HG03571 (cell line): ENCODE results near the gene CTTN.

Experiments
- ATAC-seq: cut with Tn5 transposase; IDR thresholded peaks from one replicate; pipeline ENCODE4 v1.9.1; 2021; ENCODE audit not compliant: unreplicated experiment

Gene CTTN

GRCh38 chr11:70409437-70409836 is 11.1 kb downstream of the CTTN start:
- ATAC-seq: no peak

DNA sequence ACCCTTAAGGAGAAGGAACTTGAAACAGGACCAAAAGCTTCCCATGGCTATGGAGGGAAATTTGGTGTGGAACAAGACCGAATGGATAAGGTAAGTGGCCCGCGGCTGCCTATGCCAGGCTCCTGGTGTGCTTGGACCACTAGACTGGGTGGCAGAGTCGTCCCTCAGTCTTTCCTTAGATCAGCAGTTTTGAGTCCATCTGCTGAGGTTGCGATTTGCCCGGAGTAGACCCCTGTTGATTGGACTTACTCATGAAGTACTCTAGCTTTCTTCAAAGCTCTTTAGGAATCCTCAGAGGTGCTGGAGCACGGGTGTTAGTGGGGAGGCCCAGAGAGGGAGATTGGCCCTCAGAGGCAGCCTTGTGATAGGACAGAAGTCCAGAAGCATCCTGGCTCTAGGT is 11.5 kb downstream of the CTTN start:
- no peak for ATAC-seq

- ATAC-seq: no peak
These were observed 12.2 kb downstream of the CTTN start for GRCh38 chr11:70410276-70411205.

DNA sequence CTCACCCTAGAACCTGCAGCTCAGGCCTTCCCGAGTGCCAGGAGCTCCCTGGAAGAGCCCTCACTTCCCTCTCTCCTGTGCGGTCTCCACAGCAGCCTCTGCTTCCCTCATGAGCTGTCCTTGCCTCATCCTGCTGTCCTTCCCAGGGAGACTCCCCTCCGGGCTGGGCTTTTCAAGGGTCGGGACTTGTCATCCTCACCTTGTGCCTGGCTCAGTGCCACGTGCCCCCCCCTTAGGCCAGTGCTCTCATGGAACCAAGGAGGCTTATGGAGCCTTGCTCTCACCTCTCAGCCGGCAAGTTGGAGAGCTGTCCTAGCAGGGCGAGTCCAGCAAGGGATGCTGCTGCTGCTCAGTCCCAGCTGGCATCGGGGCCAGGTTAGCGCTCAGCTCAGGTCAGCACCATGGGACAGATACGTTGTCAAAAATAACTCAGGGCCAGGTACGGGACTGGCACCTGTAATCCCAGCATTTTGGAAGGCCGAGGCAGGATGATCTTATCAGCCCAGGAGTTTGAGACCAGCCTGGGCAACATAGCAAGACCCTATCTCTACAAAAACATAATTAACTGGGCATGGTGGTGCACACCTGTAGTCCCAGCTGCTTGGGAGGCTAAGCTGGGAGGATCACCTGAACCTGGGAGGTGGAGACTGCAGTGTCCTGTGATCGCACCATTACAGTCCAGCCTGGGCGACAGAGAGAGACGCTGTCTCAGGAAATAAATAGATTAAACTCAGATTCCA is 13.6 kb downstream of the CTTN start:
- ATAC-seq: no peak

- ATAC-seq: no peak
These were observed 14.8 kb downstream of the CTTN start for GRCh38 chr11:70413151-70413550.

DNA sequence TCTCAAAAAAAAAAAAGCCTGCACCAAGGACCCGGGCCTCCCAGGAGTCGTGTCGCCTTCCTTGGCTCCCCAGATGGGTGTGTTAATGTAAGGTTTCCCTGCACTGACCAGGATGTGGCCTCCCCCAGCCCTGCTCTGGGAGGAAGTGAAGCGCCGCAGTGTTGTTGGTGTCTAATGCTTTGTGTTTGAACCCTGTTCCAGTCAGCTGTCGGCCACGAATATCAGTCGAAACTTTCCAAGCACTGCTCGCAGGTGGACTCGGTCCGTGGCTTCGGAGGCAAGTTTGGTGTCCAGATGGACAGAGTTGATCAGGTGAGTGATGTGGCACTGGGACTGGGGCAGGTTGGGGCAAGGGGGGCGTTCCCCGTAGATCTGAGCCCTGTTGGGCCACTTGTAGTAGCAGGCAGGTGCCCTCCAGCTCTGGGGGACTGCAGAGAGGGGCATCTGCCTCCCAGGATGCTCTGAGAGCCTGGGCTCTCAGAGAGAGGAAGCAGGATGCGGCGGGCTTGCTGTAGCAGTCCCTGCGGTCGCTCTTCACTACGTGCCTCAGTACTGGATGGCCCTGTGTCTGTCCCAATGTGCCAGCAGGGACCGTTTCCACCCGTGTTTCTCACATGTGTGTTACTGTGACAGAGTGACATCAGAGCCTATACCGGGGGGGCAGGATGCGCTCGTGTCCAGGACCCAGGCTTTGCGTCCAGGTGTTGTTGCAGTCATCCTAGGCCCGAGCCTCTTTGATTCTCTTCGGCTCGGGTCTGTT is 16.2 kb downstream of the CTTN start:
- no peak for ATAC-seq

DNA sequence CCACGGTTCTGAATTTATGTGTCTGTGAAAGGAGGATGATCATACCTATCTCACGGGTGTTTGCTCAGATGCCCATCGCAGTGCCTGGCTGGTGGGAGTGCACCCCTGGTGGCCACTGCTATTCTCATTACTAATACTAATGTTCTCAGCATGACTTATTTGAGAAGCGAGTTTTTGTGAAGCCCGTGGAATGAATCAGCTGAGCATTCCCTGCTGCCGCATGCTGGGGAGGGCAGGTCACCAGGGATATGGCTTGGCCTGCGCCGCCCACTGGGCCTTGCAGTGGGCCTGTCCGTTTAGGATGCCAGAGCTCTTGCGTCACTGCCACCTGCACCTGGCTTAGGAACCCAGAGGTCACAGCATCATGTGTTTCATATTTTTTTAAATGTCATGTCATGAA is 16.9 kb downstream of the CTTN start:
- ATAC-seq: no peak

DNA sequence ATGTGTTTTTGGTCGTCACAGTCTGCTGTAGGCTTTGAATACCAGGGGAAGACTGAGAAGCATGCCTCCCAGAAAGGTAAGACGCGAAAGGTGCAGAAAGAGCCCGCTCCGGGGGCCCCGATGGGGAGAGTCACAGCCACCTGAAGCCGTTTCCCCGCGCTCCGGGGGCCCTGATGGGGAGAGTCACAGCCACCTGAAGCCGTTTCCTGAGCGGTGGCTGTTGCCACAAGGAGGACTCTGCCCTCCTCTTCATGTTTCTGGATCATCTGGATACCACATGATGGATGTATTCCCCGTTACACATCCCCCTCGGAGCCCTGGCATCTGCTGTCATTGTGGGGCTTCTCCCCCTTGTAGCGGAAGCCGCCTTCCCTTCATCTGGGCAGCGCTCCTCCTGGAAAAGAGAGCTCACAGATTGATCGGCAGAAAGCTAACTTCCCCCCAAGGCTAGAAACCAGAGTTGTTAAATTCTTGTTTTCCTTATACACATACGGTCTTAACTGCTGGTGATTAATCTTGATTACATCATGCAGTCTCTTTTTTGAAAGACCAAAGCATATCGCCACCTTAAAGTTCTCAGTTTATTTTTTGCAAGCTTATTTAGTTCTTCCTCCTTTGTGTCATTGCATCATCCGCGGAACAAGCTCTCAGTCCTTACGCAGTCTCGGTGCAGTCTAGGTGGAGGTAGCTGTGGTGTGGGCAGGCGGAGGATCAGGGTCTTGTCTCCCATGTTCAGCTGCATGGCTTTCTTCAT is 17.5 kb downstream of the CTTN start:
- no peak for ATAC-seq

GRCh38 chr11:70416881-70417280 is 18.6 kb downstream of the CTTN start:
- no peak for ATAC-seq

DNA sequence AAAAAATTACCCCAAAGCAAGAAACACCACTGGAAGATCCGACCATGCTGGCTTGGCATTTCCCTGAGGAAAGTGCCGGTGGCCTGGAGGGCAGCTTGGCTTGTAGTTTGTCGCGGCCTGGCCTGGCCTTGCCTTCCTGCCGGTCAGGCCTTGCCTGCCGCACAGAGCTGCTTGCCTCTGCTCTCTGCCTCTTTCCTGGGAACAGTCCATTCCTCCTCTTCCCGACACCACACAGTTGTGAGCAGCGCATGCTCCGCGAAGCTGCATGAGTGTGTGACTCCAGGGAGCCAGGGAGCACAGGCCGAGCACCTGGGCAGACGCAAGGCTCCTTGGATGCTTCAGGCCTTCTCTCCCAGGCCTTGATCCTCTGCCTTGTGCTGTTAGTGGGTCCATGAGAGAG is 19.8 kb downstream of the CTTN start:
- ATAC-seq: no peak

DNA sequence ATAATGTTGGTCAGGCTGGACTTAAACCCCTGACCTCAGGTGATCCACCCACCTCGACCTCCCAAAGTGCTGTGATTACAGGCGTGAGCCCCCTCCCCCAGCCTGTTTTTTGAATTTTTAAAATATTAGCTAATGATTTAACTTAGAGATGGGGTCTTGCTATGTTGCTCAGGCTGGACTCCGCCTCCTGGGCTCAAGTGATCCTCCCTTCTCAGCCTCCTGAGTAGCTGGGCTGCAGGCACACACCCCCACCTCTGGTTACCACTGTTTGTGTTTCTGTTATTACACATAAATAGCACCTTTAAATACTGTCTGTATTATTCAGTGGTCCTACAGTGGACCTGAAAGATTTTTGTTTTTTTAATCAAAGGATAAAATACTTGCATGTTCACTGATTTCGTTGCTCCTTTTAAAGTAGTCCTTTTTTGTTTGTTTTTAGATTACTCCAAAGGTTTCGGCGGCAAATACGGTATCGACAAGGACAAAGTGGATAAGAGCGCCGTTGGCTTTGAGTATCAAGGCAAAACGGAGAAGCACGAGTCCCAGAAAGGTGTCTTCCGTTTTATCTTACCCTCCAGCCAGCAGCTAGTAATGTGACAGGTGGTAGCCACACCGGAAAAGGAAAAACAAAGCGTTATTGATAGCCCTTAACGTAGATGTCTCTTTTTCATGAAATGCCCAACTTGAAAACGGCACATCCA is 21.1 kb downstream of the CTTN start:
- ATAC-seq: no peak

- no peak for ATAC-seq
These were observed 21.7 kb downstream of the CTTN start for GRCh38 chr11:70420008-70420464.

GRCh38 chr11:70420496-70420895 is 22.2 kb downstream of the CTTN start:
- no peak for ATAC-seq

GRCh38 chr11:70421123-70421522 is 22.8 kb downstream of the CTTN start:
- no peak for ATAC-seq

DNA sequence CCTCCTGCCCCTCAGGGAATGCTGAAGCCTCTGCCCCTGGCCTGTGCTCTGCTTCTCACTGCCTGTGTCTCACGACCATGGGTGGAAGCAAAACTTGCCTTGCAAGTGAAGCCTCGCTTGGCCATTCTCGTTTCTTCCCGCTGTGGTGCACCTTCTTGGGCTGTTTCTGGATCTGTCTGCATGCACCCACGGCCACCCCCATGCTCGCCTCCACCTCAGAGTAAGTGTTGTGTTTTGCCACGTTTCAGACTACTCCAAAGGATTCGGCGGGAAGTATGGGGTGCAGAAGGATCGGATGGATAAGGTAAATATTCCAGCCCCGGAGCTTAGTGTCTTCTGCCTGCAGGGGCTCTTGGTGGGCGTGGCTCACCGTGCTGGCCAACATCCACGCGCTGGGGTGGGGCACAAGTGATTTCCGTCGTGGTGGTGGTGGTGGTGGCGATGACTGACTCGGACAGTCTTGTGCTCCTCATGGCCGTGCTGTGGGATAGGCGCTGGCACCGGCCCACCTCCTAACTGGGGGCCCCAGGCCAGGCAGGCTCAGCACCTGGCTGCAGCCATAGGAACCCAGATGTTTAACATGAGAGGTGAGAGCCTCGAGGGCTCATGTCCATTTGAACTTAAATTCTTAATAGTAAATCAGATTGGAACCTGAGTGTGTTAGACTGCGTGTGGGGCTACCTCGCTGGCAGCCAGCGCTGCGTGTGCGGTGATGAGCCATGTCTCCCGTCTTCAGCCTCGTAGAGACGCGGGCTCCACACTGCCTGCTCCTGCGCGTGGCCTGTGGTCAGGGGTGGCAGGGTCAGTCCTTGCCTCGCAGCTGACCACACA is 24.6 kb downstream of the CTTN start:
- ATAC-seq: no peak

- ATAC-seq: no peak
These were observed 25.5 kb downstream of the CTTN start for GRCh38 chr11:70423523-70424505.

- no peak for ATAC-seq
These were observed 26.5 kb downstream of the CTTN start for GRCh38 chr11:70424765-70425344.

- ATAC-seq: no peak
These were observed 29.1 kb downstream of the CTTN start for GRCh38 chr11:70427436-70427835.
